Measurements from ENCODE around the gene ISYNA1.

GRCh38 chr19:18475762-18476331 lies 37.9 kb upstream of the ISYNA1 start:
- no peak for TF ChIP-seq RAD21 (IDR thresholded peaks at IDR 0.05)
- no peak for TF ChIP-seq CTCF (IDR thresholded peaks at IDR 0.05; ENCODE audit: low read depth, low read length, missing input control)
- no peak for TF ChIP-seq EGR1 (IDR thresholded peaks at IDR 0.05; ENCODE audit: low read depth in 2 of 2)
- TF ChIP-seq SP1 (IDR thresholded peaks at IDR 0.05), result no peak
- TF ChIP-seq ZBTB33 (IDR thresholded peaks at IDR 0.05), result no peak
- TF ChIP-seq MAX (IDR thresholded peaks at IDR 0.05), result no peak
- no peak for TF ChIP-seq YY1 (IDR thresholded peaks at IDR 0.05)
- TF ChIP-seq TAF1 (conservative IDR thresholded peaks at IDR 0.05), result no peak

Measured in liver (tissue), 3 donors.